Rectal smooth muscle tissue (tissue), 1 donor: ENCODE measurements around the gene YPEL4.
"Not testable (repeated sequence)": the region's sequence is repeated elsewhere in the genome, so short reads cannot be mapped to it uniquely, and the experiment has no call there.

Experiments
- H3K27ac ChIP-seq: one replicate; pipeline ENCODE4 v1.7.0; 2013; ENCODE audit warnings: low read depth, low read length, inconsistent platforms
- H3K27me3 ChIP-seq: one replicate; pipeline ENCODE4 v1.7.0; 2013; ENCODE audit warnings: low read length; ENCODE audit not compliant: control insufficient read depth, insufficient read depth
- H3K36me3 ChIP-seq: one replicate; pipeline ENCODE4 v1.7.0; 2013; ENCODE audit warnings: low read length; ENCODE audit not compliant: control insufficient read depth, insufficient read depth
- H3K4me1 ChIP-seq: one replicate; pipeline ENCODE4 v1.7.0; 2013; ENCODE audit warnings: low read length; ENCODE audit not compliant: control insufficient read depth, insufficient read depth
- H3K4me3 ChIP-seq: one replicate; pipeline ENCODE4 v1.7.0; 2013; ENCODE audit warnings: low read length
- H3K9ac ChIP-seq: one replicate; pipeline ENCODE4 v1.7.0; 2013; ENCODE audit warnings: low read length

Gene YPEL4

GRCh38 chr11:57663975-57664374, 14.3 kb upstream of the YPEL4 start:
- peaks cover 6% of the 10 kb centered on the region for H3K4me1 ChIP-seq
- H3K36me3 ChIP-seq: peaks cover 8% of the 10 kb centered on the region
- H3K4me3 ChIP-seq: no peak overlapping the region
- no peak overlapping the region for H3K27ac ChIP-seq
- no peaks in the 10 kb centered on the region for H3K27me3 ChIP-seq
- no peak overlapping the region for H3K9ac ChIP-seq

DNA sequence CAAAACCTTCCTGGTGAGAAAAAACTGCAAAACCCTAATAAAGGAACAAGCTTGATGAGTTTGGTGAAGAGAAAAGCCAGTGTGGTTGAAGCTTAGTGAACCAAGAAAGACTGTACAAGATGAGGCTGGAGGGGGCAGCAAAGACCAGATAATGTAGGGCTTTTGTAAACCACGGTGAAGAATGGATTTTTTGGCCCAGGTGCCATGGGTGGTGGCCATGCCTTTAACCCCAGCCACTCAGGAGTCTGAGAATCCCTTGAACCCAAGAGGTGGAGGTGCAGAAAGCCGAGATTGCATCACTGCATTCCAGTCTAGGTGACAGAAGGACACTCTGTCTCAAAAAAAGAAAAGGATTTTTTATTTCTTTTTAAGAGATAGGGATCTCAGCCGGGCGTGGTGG, 13.2 kb upstream of the YPEL4 start:
- Histone ChIP-seq H3K4me1 (peaks cover 5% of the 10 kb centered on the region), H3K27me3 (no peaks in the 10 kb centered on the region), H3K36me3 (peaks cover 8% of the 10 kb centered on the region), H3K27ac (no peak overlapping the region), H3K4me3 (no peak overlapping the region), H3K9ac (no peak overlapping the region)

- H3K4me1 ChIP-seq: peaks cover 2% of the 10 kb centered on the region
- no peak overlapping the region for H3K9ac ChIP-seq
- peaks cover 8% of the 10 kb centered on the region for H3K36me3 ChIP-seq
Measured at GRCh38 chr11:57659669-57660068, 10.0 kb upstream of the YPEL4 start.

GRCh38 chr11:57658023-57658361, 8.3 kb upstream of the YPEL4 start:
- peaks cover 2% of the 10 kb centered on the region for H3K4me1 ChIP-seq
- H3K9ac ChIP-seq: no peak overlapping the region
- H3K27me3 ChIP-seq: no peaks in the 10 kb centered on the region
- peaks cover 8% of the 10 kb centered on the region for H3K36me3 ChIP-seq
- peak overlapping the region; percentile 92 for H3K27ac ChIP-seq
- peak overlapping the region; percentile 76 for H3K4me3 ChIP-seq

More at GRCh38 chr11:57659669-57660068, 10.0 kb upstream of the YPEL4 start:
- Histone ChIP-seq H3K4me3 (no peak overlapping the region), H3K27ac (no peak overlapping the region), H3K27me3 (no peaks in the 10 kb centered on the region)

- peak within 1 kb of the TSS; percentile 92 for H3K27ac ChIP-seq
- peaks cover 8% of the 10 kb centered on the region for H3K36me3 ChIP-seq
- peak within 1 kb of the TSS; percentile 87 for H3K4me3 ChIP-seq
- H3K4me1 ChIP-seq: peaks cover 2% of the 10 kb centered on the region
- peak within 1 kb of the TSS; percentile 74 for H3K9ac ChIP-seq
- H3K27me3 ChIP-seq: no peaks in the 10 kb centered on the region
Measured at GRCh38 chr11:57657194-57658022, 7.7 kb upstream of the YPEL4 start, which contains the start of gene CLP1. TSS of gene CLP1 (plus strand) at chr11:57657762. CDS start at chr11:57659477, 1,715 bp downstream.

DNA sequence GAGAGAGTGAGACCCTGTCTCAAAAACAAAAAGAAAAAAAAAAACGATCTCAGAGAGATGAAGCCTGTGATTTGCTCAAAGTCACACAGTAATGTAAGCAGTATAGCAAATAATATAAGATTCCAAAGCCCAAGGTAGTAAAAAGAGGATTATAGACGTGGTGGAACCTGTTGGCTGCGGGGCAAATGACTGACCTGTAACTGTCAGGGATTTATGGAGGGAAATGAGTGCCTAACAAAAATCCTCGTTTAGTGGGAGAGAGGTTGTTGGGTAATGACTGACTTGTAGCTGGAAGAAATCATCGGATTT, 7.1 kb upstream of the YPEL4 start:
- peaks cover 2% of the 10 kb centered on the region for H3K4me1 ChIP-seq
- peak overlapping the region; percentile 74 for H3K9ac ChIP-seq
- H3K27me3 ChIP-seq: no peaks in the 10 kb centered on the region
- peak overlapping the region; percentile 87 for H3K4me3 ChIP-seq
- peaks cover 6% of the 10 kb centered on the region for H3K36me3 ChIP-seq
- peak overlapping the region; percentile 92 for H3K27ac ChIP-seq

GRCh38 chr11:57653163-57653562, 3.5 kb upstream of the YPEL4 start:
- Histone ChIP-seq H3K4me1 (peaks cover 7% of the 10 kb centered on the region), H3K4me3 (no peak overlapping the region), H3K27me3 (peaks cover 14% of the 10 kb centered on the region), H3K36me3 (no peaks in the 10 kb centered on the region), H3K27ac (no peak overlapping the region), H3K9ac (no peak overlapping the region)

- Histone ChIP-seq H3K36me3 (no peaks in the 10 kb centered on the region), H3K4me1 (peaks cover 7% of the 10 kb centered on the region), H3K27ac (no peak overlapping the region), H3K9ac (no peak overlapping the region), H3K27me3 (peaks cover 18% of the 10 kb centered on the region), H3K4me3 (peak overlapping the region; percentile 9)
Measured at GRCh38 chr11:57652662-57653061, 3.0 kb upstream of the YPEL4 start.

DNA sequence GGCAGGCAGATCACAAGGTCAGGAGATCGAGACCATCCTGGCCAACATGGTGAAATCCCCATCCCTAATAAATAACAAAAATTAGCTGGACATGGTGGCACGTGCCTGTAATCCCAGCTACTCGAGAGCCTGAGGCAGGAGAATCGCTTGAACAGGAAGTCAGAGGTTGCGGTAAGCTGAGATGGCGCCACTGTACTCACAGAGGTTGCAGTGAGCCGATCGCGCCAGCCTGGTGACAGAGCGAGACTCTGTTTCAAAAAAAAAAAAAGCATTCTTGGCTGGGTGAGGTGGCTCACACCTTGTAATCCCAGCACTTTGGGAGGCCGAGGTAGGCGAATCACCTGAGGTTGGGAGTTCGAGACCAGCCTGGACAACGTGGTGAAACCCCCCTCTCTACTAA, 2.5 kb upstream of the YPEL4 start:
- peaks cover 23% of the 10 kb centered on the region for H3K27me3 ChIP-seq
- not testable (repeated sequence) for H3K9ac ChIP-seq, H3K27ac ChIP-seq, H3K36me3 ChIP-seq, H3K4me1 ChIP-seq
- peak overlapping the region; percentile 9 for H3K4me3 ChIP-seq

DNA sequence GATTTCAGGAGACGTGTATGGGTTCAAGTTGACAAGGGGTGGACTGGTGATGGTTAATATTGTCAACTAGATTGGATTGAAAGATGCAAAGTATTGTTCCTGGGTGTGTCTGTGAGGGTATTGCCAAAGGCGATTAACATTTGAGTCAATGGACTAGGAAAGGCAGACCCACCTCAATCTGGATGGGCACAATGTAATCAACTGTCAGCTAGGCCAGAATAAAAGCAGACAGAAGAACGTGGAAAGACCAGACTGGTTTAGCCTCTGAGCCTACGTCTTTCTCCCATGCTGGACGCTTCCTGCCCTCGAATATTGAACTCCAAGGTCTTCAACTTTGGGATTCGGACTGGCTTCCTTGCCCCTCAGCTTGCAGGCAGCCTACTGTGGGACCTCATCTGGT, 1.7 kb upstream of the YPEL4 start:
- Histone ChIP-seq H3K36me3 (no peaks in the 10 kb centered on the region), H3K9ac (no peak overlapping the region), H3K27me3 (peaks cover 31% of the 10 kb centered on the region), H3K4me1 (peaks cover 5% of the 10 kb centered on the region), H3K27ac (no peak overlapping the region), H3K4me3 (no peak overlapping the region)

GRCh38 chr11:57650739-57651090, 1.0 kb upstream of the YPEL4 start:
- H3K36me3 ChIP-seq: no peaks in the 10 kb centered on the region
- no peak overlapping the region for H3K27ac ChIP-seq
- H3K9ac ChIP-seq: no peak overlapping the region
- H3K4me1 ChIP-seq: peaks cover 5% of the 10 kb centered on the region
- no peak overlapping the region for H3K4me3 ChIP-seq
- peaks cover 36% of the 10 kb centered on the region for H3K27me3 ChIP-seq

GRCh38 chr11:57648801-57649735, 644 bp downstream of the YPEL4 start:
- H3K27me3 ChIP-seq: peaks cover 36% of the 10 kb centered on the region
- peak overlapping the region; percentile 52 for H3K4me3 ChIP-seq
- peaks cover 8% of the 10 kb centered on the region for H3K4me1 ChIP-seq
- H3K9ac ChIP-seq: no peak overlapping the region
- no peak overlapping the region for H3K27ac ChIP-seq
- no peaks in the 10 kb centered on the region for H3K36me3 ChIP-seq
